Activated T-helper 1 cell treated with anti-CD3 and anti-CD28 coated beads, Interleukin-12 subunit alpha, Interleukin-12 subunit beta, Interleukin-2, Interleukin-4 antibody, amounts not matched to agents 30 ng/mL and 10 ng/mL and 1 ng/mL, durations not matched to agents 14 hours and 24 hours and 36 hours (primary cell): ENCODE results near the gene SOX30. TPM values are rescaled to one million over a fixed set of nuclear protein-coding genes. Genes with fewer than 3 reads are reported as not detected.

ENCODE experiments used
- total RNA-seq: library from RNA; stranded (reverse); gene quantifications from 2 replicates; pipeline ENCODE4 v1.2.3, GENCODE V29; 2022

SOX30 gene
- total RNA-seq, 1 donor from 2014 or later = 0.29 TPM

Other genes with a start within 250 kb of the SOX30 start
- 2.2 and 2.3 TPM in 2 replicates for gene NIPAL4, start 192.2 kb downstream of the SOX30 start, total RNA-seq
- gene ADAM19, start 76.7 kb downstream of the SOX30 start, total RNA-seq = 341 and 348 TPM in 2 replicates
- gene C5orf52, start 19.1 kb upstream of the SOX30 start, total RNA-seq = 0.39 TPM in 1 of 2 replicates, not detected in the other
- 26.8 and 30.1 TPM in 2 replicates for gene THG1L, start 79.0 kb upstream of the SOX30 start, total RNA-seq
- gene LSM11, start 91.3 kb upstream of the SOX30 start, total RNA-seq = 8.8 and 9.0 TPM in 2 replicates
- 90.5 and 93.1 TPM in 2 replicates for gene CLINT1, start 206.7 kb upstream of the SOX30 start, total RNA-seq